DOHH2 (cell line): ENCODE measurements around the gene TMEM187.

Experiments
- H3F3A ChIP-seq: fragments of 200-600 bp; sonication (generic), shearing (Covaris generic); 2 replicates; pipeline ENCODE4 v1.6.0; 2016; ENCODE audit warnings: antibody characterized with exemption, mild to moderate bottlenecking; ENCODE audit not compliant: control insufficient read depth, insufficient read depth
- H3K27ac ChIP-seq: fragments of 200-600 bp; sonication (generic); 2 replicates; pipeline ENCODE4 v1.5.1; 2014; ENCODE audit warnings: low read depth, mild to moderate bottlenecking, low read length, moderate library complexity
- H3K27me3 ChIP-seq: fragments of 200-600 bp; sonication (generic); 2 replicates; pipeline ENCODE4 v1.6.1; 2014; ENCODE audit warnings: mild to moderate bottlenecking, low read length, mixed read lengths; ENCODE audit not compliant: control insufficient read depth
- H3K36me3 ChIP-seq: fragments of 200-600 bp; sonication (generic); 2 replicates; pipeline ENCODE4 v1.6.1; 2014; ENCODE audit warnings: mild to moderate bottlenecking, low read length, moderate library complexity, mixed read lengths; ENCODE audit not compliant: control insufficient read depth
- H3K4me1 ChIP-seq: fragments of 200-600 bp; sonication (generic); 2 replicates; pipeline ENCODE4 v1.6.1; 2014; ENCODE audit warnings: mild to moderate bottlenecking, low read length, mixed read lengths; ENCODE audit not compliant: control insufficient read depth
- H3K4me2 ChIP-seq: fragments of 200-600 bp; sonication (generic); 2 replicates; pipeline ENCODE4 v1.6.0; 2014; ENCODE audit warnings: mild to moderate bottlenecking, low read length, moderate library complexity
- H3K4me3 ChIP-seq: fragments of 200-600 bp; sonication (generic); 2 replicates; pipeline ENCODE4 v1.5.1; 2014; ENCODE audit warnings: mild to moderate bottlenecking, low read length, mixed read lengths
- H3K79me2 ChIP-seq: fragments of 200-600 bp; sonication (generic); 2 replicates; pipeline ENCODE4 v1.6.1; 2014; ENCODE audit warnings: mild to moderate bottlenecking, low read length, mixed read lengths; ENCODE audit not compliant: control insufficient read depth
- H3K9me2 ChIP-seq: fragments of 200-600 bp; sonication (generic); replicated peaks from 2 replicates; pipeline ENCODE4 v1.6.1; 2014; ENCODE audit warnings: mild to moderate bottlenecking, low read length, mixed read lengths; ENCODE audit not compliant: control insufficient read depth
- H3K9me3 ChIP-seq: fragments of 200-600 bp; sonication (generic); 2 replicates; pipeline ENCODE4 v1.6.1; 2014; ENCODE audit warnings: antibody characterized with exemption, low read length, mixed read lengths; ENCODE audit not compliant: control insufficient read depth, insufficient read depth
- H4K20me1 ChIP-seq: fragments of 200-600 bp; sonication (generic); 2 replicates; pipeline ENCODE4 v1.6.0; 2014; ENCODE audit warnings: low read depth, mild to moderate bottlenecking, antibody characterized with exemption, low read length, moderate library complexity; ENCODE audit not compliant: control insufficient read depth, insufficient read depth
- EZH2phosphoT487 ChIP-seq: fragments of 200-600 bp; sonication (generic); IDR thresholded peaks from 2 replicates; pipeline ENCODE4 v1.6.1; 2017; ENCODE audit warnings: borderline replicate concordance, mild to moderate bottlenecking, antibody characterized with exemption, low read length, moderate library complexity, mixed read lengths
- TF ChIP-seq, protein P1 (sequence below): fragments of 200-600 bp; sonication (generic); IDR thresholded peaks from one replicate; pipeline ENCODE4 v1.5.1; 2014; ENCODE audit warnings: antibody characterized with exemption, mild to moderate bottlenecking, low read depth, low read length; ENCODE audit not compliant: poor library complexity, severe bottlenecking

TMEM187 gene

DNA sequence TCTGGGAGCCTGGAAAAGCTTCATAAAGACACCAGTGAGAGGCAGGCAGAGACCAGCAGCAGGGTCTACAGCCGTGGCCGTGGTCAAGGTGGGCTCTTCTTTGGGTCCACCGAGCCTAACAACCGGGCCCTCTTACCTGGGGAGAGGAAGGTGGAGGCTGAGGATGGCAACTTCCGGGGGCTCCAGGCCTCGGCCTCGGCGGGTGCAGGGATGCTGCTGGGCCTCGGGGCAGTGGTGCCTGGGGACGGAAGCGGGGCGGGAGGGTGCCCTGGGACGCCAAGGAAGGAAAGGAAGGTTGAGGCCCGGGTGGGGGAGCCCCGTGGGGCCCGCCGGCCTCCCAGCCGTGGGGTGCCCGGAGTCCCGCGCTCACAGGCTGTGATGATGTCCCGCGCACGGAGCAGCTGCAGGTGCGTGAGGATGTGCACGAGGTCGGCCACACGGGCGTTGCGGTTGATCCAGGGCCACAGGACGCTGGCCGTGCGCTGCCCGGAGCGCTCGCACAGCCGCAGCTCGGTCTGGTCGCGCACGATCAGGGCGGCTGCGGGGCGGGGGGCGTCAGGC is 46.6 kb downstream of the TMEM187 start:
- TF ChIP-seq, protein P1, sequence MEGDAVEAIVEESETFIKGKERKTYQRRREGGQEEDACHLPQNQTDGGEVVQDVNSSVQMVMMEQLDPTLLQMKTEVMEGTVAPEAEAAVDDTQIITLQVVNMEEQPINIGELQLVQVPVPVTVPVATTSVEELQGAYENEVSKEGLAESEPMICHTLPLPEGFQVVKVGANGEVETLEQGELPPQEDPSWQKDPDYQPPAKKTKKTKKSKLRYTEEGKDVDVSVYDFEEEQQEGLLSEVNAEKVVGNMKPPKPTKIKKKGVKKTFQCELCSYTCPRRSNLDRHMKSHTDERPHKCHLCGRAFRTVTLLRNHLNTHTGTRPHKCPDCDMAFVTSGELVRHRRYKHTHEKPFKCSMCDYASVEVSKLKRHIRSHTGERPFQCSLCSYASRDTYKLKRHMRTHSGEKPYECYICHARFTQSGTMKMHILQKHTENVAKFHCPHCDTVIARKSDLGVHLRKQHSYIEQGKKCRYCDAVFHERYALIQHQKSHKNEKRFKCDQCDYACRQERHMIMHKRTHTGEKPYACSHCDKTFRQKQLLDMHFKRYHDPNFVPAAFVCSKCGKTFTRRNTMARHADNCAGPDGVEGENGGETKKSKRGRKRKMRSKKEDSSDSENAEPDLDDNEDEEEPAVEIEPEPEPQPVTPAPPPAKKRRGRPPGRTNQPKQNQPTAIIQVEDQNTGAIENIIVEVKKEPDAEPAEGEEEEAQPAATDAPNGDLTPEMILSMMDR, result no peak
- no peak for TF ChIP-seq EZH2phosphoT487
- Histone ChIP-seq H3K4me2 (peak overlapping the region; percentile 68), H3K79me2 (peaks cover 37% of the 10 kb centered on the region), H3K36me3 (peaks cover 34% of the 10 kb centered on the region), H3F3A (no peaks in the 10 kb centered on the region), H3K27me3 (peaks cover 3% of the 10 kb centered on the region; the same call in 1 of the 2 replicates), H3K27ac (peak overlapping the region; percentile 57), H3K4me3 (peak overlapping the region; percentile 82), H3K4me1 (peaks cover 16% of the 10 kb centered on the region), H3K9me2 (no peaks in the 10 kb centered on the region), H4K20me1 (no peaks in the 10 kb centered on the region), H3K9me3 (no peaks in the 10 kb centered on the region)

DNA sequence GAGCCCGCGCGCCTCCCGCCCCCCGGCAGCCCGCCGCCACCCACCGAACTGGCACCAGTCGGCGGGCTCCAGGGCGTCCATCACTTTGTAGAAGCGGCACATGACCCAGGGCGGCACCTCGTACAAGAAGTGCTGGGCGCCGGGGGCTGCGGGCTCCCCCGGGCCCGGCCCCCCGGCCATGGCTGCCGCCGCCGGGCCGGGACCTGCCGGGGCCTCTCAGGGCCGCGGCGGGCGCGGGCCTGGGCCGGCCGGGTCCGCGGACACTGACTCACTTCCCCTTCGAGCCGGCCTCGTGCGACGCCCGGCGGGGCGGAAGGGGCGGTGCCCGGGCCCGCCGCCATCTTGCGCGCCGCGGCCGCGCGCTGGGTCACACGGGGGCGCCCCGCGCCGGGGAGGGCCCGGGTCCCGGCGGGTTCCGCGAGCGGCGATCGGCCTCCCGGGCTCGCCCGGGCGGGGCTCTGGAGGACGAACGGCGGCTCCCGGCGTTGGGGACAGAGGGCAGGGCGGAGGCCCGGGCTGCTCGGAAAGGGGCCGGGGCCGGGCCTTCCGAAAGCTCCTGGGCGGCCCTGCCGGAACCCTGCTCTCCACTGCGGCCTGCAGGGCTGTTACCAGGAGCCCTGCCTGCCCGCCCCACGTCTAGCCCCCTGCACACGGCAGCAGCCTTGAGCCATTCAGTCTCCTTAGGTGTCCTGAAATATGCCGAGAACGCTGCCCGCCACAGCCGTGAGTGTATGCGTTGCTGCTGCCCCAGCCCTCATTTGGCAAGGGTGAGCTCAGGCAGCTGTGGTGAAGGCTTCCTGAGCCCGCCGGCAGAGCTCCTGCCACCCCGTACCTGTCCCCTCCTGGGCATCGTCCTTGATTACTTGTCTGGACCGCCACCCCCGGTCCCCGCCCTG is 47.3 kb downstream of the TMEM187 start, which contains the start of gene IRAK1:
IRAK1 (minus strand) TSS at position 270 of the 896 bp plus-strand sequence; CDS start at position 180, 90 bp downstream.
- Histone ChIP-seq H3K9me3 (no peaks in the 10 kb centered on the region), H3K27ac (peak within 1 kb of the TSS; percentile 61), H3F3A (no peaks in the 10 kb centered on the region), H3K4me3 (peak within 1 kb of the TSS; percentile 89), H3K27me3 (peaks cover 3% of the 10 kb centered on the region; the same call in 1 of the 2 replicates), H3K79me2 (peaks cover 37% of the 10 kb centered on the region), H3K9me2 (no peaks in the 10 kb centered on the region), H3K36me3 (peaks cover 34% of the 10 kb centered on the region), H4K20me1 (no peaks in the 10 kb centered on the region), H3K4me1 (peaks cover 16% of the 10 kb centered on the region), H3K4me2 (peak within 1 kb of the TSS; percentile 82)
- TF ChIP-seq, protein P1, result no peak
- TF ChIP-seq EZH2phosphoT487, result no peak

DNA sequence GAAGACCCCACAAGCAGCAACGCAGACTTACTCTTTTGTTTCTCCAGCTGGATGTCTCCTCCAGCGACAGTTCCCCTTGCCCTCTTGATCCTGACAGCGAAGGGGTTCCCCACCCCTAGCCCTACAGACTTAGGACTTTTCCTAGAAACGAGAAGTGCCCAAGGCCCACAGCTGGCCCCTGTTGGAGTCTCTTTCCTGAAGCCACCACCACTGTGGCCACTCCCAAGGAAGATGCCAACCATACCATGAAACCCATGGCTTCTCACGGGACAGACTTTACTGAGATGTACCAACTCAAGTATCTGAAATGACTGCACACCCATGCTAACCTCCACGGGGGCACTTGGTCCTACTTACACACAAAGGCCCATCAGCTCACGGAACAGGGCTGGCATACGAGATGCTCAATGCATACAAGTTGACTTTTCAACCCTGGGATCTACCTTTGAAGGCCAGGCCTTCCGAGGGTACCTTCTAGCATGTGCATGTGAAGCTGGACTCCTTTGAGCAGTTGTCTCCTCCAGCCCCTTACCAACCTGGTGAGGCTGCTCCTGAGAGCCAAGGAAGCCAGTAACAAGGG is 48.1 kb downstream of the TMEM187 start:
- peaks cover 37% of the 10 kb centered on the region for H3K79me2 ChIP-seq
- no peaks in the 10 kb centered on the region for H3K9me3 ChIP-seq
- H3K9me2 ChIP-seq, result no peaks in the 10 kb centered on the region
- peaks cover 16% of the 10 kb centered on the region for H3K4me1 ChIP-seq
- H3F3A ChIP-seq, result no peaks in the 10 kb centered on the region
- H4K20me1 ChIP-seq, result no peaks in the 10 kb centered on the region
- H3K4me3 ChIP-seq, result peak overlapping the region; percentile 89
- H3K4me2 ChIP-seq, result peak overlapping the region; percentile 82
- peak overlapping the region; percentile 61 for H3K27ac ChIP-seq
- H3K27me3 ChIP-seq, result peaks cover 3% of the 10 kb centered on the region; the same call in 1 of the 2 replicates
- no peak for TF ChIP-seq EZH2phosphoT487
- TF ChIP-seq, protein P1, result no peak
- peaks cover 29% of the 10 kb centered on the region for H3K36me3 ChIP-seq
